ENCODE data around the gene H2AZ2. TPM values are rescaled to one million over a fixed set of nuclear protein-coding genes. Genes with fewer than 3 reads are reported as not detected.

H2AZ2 gene
- total and polyA plus RNA-seq, 2 of the 4 experiments (the other 2 are of a cell fraction) = 156 to 162 TPM

- Histone ChIP-seq H3K18ac (ENCODE audit: low read depth, low read length) (no peak overlapping the region), H3K36me3 (ENCODE audit: control insufficient read depth, insufficient read depth, low read length) (no peaks in the 10 kb centered on the region), H3K4ac (ENCODE audit: low read depth, low read length) (no peak overlapping the region), H3K79me1 (ENCODE audit: low read depth in 1 of 2, low read length in 2 of 2) (no peaks in the 10 kb centered on the region), H3K14ac (replicated peaks; ENCODE audit: low read depth, low read length) (no peak overlapping the region), H3K23ac (ENCODE audit: low read depth, low read length) (no peak overlapping the region), H3K27ac (ENCODE audit: insufficient read depth, low read length) (no peak overlapping the region), H2AFZ (replicated peaks; ENCODE audit: low read length, poor library complexity) (no peak overlapping the region), H3K9me1 (ENCODE audit: insufficient read depth, low read length) (0 out of 2 replicates have a peak, but pooled peaks cover 3% of the 10 kb centered on the region), H2BK15ac (ENCODE audit: low read depth, low read length) (no peak overlapping the region), H2BK120ac (ENCODE audit: low read depth, low read length) (no peak overlapping the region), H2AK9ac (replicated peaks; ENCODE audit: low read depth, low read length, poor library complexity) (no peak overlapping the region), H2BK5ac (ENCODE audit: low read depth, low read length, poor library complexity, severe bottlenecking) (no peak overlapping the region), H3K4me2 (ENCODE audit: low read depth, low read length) (no peak overlapping the region), H4K20me1 (ENCODE audit: insufficient read depth, low read length) (no peaks in the 10 kb centered on the region), H3K4me1 (ENCODE audit: control insufficient read depth, insufficient read depth, low read length) (no peaks in the 10 kb centered on the region), H3K4me3 (ENCODE audit: insufficient read depth, low read depth, low read length) (no peak overlapping the region), H2BK20ac (ENCODE audit: low read depth, low read length) (no peak overlapping the region), H4K91ac (ENCODE audit: insufficient read depth, low read depth, low read length) (no peak overlapping the region), H3K27me3 (ENCODE audit: control insufficient read depth, insufficient read depth, low read length) (no peaks in the 10 kb centered on the region), H3K56ac (ENCODE audit: extremely low read depth, insufficient read depth, low read length) (no peak overlapping the region), H4K5ac (ENCODE audit: low read depth, low read length) (no peak overlapping the region), H2AK5ac (ENCODE audit: low read depth, low read length) (no peak overlapping the region), H4K8ac (ENCODE audit: low read depth in 2 of 2, low read length in 2 of 2) (no peak overlapping the region), H3K9ac (ENCODE audit: low read depth, low read length) (no peak overlapping the region), H3K9me3 (ENCODE audit: control insufficient read depth, insufficient read depth, low read length) (no peaks in the 10 kb centered on the region)
- no peak for DNase-seq
- ChIA-PET CTCF (no interaction called here), POLR2A (ENCODE audit: unreplicated experiment) (no interaction called here)
- TF ChIP-seq MAZ (IDR thresholded peaks at IDR 0.05; ENCODE audit: borderline replicate concordance, low read depth, low read length) (no peak), POLR2A (IDR thresholded peaks at IDR 0.05; ENCODE audit: low read depth, low read length) (no peak), FOS (IDR thresholded peaks at IDR 0.05; ENCODE audit: low read depth, low read length) (no peak), ELK1 (IDR thresholded peaks at IDR 0.05; ENCODE audit: borderline replicate concordance, low read depth, low read length) (no peak)
- TF ChIP-seq, protein P1, sequence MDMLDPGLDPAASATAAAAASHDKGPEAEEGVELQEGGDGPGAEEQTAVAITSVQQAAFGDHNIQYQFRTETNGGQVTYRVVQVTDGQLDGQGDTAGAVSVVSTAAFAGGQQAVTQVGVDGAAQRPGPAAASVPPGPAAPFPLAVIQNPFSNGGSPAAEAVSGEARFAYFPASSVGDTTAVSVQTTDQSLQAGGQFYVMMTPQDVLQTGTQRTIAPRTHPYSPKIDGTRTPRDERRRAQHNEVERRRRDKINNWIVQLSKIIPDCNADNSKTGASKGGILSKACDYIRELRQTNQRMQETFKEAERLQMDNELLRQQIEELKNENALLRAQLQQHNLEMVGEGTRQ (IDR thresholded peaks at IDR 0.05; ENCODE audit: low read depth, low read length) = no peak
- dilution Hi-C loops (cut with HindIII; ENCODE audit: low sequenced_read_pairs, unreplicated experiment) (no loop called here), intact Hi-C loops (cut with micrococcal nuclease) (no loop called here), in situ Hi-C loops (cut with MboI; ENCODE audit: low sequenced_read_pairs) (no loop called here)
- no TSS peak for BruUV-seq (replicated peaks)
- 100% methylated on average over 2 of the region's 6 CpGs; no CpG with 5 or more reads in 1 of the 2 experiments for WGBS, 2 experiments (ENCODE audit: extremely low coverage in 2 of 2, insufficient read length in 1 of 2)
- ATAC-seq (ENCODE audit: low read depth) = no peak
Observed at GRCh38 chr7:44811571-44811970, 36.3 kb downstream of the H2AZ2 start.
